GM18909 (cell line): ENCODE results near the gene RAP1GAP2.
"Not testable (repeated sequence)": the region's sequence is repeated elsewhere in the genome, so short reads cannot be mapped to it uniquely, and the experiment has no call there.

Experiments used
- ATAC-seq: cut with Tn5 transposase; IDR thresholded peaks from one replicate; pipeline ENCODE4 v1.9.1; 2021; ENCODE audit warnings: mild to moderate bottlenecking; ENCODE audit not compliant: unreplicated experiment, poor library complexity

Gene RAP1GAP2

GRCh38 chr17:3073850-3074249, 277.6 kb downstream of the RAP1GAP2 start:
- ATAC-seq: not testable (repeated sequence)
